ENCODE data around the gene BTG1.

DNA sequence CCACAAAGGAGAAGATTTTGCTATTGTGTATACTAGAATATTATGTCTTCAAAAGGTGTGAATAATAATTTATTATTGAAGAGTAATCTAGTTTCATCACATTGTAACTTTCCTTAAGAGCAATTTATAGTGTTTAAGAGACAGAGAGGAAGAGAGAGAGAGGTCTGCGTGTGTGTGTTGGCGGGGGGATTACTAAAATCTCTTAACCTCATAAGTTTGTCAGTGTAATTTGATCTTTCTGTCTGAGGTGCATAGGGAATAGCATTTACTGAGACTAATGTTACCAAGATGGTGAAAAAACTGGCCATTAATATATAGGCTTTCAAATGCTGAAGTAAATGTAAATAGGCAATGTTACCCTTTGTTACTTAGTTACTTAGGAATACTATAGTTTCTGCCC is 48.2 kb upstream of the BTG1 start:
- TF ChIP-seq, protein P1, sequence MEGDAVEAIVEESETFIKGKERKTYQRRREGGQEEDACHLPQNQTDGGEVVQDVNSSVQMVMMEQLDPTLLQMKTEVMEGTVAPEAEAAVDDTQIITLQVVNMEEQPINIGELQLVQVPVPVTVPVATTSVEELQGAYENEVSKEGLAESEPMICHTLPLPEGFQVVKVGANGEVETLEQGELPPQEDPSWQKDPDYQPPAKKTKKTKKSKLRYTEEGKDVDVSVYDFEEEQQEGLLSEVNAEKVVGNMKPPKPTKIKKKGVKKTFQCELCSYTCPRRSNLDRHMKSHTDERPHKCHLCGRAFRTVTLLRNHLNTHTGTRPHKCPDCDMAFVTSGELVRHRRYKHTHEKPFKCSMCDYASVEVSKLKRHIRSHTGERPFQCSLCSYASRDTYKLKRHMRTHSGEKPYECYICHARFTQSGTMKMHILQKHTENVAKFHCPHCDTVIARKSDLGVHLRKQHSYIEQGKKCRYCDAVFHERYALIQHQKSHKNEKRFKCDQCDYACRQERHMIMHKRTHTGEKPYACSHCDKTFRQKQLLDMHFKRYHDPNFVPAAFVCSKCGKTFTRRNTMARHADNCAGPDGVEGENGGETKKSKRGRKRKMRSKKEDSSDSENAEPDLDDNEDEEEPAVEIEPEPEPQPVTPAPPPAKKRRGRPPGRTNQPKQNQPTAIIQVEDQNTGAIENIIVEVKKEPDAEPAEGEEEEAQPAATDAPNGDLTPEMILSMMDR (IDR thresholded peaks at IDR 0.05), result no peak
- no peak for TF ChIP-seq TEAD4 (CRISPR knock-in tag; IDR thresholded peaks at IDR 0.05)
- TF ChIP-seq, protein P2, sequence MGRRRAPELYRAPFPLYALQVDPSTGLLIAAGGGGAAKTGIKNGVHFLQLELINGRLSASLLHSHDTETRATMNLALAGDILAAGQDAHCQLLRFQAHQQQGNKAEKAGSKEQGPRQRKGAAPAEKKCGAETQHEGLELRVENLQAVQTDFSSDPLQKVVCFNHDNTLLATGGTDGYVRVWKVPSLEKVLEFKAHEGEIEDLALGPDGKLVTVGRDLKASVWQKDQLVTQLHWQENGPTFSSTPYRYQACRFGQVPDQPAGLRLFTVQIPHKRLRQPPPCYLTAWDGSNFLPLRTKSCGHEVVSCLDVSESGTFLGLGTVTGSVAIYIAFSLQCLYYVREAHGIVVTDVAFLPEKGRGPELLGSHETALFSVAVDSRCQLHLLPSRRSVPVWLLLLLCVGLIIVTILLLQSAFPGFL (CRISPR knock-in tag; IDR thresholded peaks at IDR 0.05; ENCODE audit: borderline replicate concordance), result no peak
- TF ChIP-seq SMAD3 (CRISPR knock-in tag; IDR thresholded peaks at IDR 0.05; ENCODE audit: borderline replicate concordance), result no peak
- TF ChIP-seq, protein P3, sequence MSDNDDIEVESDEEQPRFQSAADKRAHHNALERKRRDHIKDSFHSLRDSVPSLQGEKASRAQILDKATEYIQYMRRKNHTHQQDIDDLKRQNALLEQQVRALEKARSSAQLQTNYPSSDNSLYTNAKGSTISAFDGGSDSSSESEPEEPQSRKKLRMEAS (CRISPR knock-in tag; IDR thresholded peaks at IDR 0.05), result no peak
- TF ChIP-seq, protein P4, sequence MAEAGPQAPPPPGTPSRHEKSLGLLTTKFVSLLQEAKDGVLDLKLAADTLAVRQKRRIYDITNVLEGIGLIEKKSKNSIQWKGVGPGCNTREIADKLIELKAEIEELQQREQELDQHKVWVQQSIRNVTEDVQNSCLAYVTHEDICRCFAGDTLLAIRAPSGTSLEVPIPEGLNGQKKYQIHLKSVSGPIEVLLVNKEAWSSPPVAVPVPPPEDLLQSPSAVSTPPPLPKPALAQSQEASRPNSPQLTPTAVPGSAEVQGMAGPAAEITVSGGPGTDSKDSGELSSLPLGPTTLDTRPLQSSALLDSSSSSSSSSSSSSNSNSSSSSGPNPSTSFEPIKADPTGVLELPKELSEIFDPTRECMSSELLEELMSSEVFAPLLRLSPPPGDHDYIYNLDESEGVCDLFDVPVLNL (CRISPR knock-in tag; IDR thresholded peaks at IDR 0.05; ENCODE audit: borderline replicate concordance, low read depth), result no peak
- TF ChIP-seq, protein P5, sequence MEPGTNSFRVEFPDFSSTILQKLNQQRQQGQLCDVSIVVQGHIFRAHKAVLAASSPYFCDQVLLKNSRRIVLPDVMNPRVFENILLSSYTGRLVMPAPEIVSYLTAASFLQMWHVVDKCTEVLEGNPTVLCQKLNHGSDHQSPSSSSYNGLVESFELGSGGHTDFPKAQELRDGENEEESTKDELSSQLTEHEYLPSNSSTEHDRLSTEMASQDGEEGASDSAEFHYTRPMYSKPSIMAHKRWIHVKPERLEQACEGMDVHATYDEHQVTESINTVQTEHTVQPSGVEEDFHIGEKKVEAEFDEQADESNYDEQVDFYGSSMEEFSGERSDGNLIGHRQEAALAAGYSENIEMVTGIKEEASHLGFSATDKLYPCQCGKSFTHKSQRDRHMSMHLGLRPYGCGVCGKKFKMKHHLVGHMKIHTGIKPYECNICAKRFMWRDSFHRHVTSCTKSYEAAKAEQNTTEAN (CRISPR knock-in tag; IDR thresholded peaks at IDR 0.05), result no peak
- TF ChIP-seq, protein P6, sequence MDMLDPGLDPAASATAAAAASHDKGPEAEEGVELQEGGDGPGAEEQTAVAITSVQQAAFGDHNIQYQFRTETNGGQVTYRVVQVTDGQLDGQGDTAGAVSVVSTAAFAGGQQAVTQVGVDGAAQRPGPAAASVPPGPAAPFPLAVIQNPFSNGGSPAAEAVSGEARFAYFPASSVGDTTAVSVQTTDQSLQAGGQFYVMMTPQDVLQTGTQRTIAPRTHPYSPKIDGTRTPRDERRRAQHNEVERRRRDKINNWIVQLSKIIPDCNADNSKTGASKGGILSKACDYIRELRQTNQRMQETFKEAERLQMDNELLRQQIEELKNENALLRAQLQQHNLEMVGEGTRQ (CRISPR knock-in tag; IDR thresholded peaks at IDR 0.05), result no peak
- TF ChIP-seq ZNF232 (CRISPR knock-in tag; IDR thresholded peaks at IDR 0.05), result no peak
- TF ChIP-seq, protein P7, sequence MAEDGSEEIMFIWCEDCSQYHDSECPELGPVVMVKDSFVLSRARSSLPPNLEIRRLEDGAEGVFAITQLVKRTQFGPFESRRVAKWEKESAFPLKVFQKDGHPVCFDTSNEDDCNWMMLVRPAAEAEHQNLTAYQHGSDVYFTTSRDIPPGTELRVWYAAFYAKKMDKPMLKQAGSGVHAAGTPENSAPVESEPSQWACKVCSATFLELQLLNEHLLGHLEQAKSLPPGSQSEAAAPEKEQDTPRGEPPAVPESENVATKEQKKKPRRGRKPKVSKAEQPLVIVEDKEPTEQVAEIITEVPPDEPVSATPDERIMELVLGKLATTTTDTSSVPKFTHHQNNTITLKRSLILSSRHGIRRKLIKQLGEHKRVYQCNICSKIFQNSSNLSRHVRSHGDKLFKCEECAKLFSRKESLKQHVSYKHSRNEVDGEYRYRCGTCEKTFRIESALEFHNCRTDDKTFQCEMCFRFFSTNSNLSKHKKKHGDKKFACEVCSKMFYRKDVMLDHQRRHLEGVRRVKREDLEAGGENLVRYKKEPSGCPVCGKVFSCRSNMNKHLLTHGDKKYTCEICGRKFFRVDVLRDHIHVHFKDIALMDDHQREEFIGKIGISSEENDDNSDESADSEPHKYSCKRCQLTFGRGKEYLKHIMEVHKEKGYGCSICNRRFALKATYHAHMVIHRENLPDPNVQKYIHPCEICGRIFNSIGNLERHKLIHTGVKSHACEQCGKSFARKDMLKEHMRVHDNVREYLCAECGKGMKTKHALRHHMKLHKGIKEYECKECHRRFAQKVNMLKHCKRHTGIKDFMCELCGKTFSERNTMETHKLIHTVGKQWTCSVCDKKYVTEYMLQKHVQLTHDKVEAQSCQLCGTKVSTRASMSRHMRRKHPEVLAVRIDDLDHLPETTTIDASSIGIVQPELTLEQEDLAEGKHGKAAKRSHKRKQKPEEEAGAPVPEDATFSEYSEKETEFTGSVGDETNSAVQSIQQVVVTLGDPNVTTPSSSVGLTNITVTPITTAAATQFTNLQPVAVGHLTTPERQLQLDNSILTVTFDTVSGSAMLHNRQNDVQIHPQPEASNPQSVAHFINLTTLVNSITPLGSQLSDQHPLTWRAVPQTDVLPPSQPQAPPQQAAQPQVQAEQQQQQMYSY (CRISPR knock-in tag; IDR thresholded peaks at IDR 0.05), result no peak
- TF ChIP-seq, protein P8, sequence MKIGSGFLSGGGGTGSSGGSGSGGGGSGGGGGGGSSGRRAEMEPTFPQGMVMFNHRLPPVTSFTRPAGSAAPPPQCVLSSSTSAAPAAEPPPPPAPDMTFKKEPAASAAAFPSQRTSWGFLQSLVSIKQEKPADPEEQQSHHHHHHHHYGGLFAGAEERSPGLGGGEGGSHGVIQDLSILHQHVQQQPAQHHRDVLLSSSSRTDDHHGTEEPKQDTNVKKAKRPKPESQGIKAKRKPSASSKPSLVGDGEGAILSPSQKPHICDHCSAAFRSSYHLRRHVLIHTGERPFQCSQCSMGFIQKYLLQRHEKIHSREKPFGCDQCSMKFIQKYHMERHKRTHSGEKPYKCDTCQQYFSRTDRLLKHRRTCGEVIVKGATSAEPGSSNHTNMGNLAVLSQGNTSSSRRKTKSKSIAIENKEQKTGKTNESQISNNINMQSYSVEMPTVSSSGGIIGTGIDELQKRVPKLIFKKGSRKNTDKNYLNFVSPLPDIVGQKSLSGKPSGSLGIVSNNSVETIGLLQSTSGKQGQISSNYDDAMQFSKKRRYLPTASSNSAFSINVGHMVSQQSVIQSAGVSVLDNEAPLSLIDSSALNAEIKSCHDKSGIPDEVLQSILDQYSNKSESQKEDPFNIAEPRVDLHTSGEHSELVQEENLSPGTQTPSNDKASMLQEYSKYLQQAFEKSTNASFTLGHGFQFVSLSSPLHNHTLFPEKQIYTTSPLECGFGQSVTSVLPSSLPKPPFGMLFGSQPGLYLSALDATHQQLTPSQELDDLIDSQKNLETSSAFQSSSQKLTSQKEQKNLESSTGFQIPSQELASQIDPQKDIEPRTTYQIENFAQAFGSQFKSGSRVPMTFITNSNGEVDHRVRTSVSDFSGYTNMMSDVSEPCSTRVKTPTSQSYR (CRISPR knock-in tag; IDR thresholded peaks at IDR 0.05), result no peak
- TF ChIP-seq ZBTB21 (CRISPR knock-in tag; IDR thresholded peaks at IDR 0.05; ENCODE audit: borderline replicate concordance), result no peak
- no peak for TF ChIP-seq NR2C2 (CRISPR knock-in tag; IDR thresholded peaks at IDR 0.05)
- TF ChIP-seq, protein P9, sequence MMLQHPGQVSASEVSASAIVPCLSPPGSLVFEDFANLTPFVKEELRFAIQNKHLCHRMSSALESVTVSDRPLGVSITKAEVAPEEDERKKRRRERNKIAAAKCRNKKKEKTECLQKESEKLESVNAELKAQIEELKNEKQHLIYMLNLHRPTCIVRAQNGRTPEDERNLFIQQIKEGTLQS (CRISPR knock-in tag; conservative IDR thresholded peaks at IDR 0.05), result no peak
